ENCODE results near the gene CAPNS2. TPM values are rescaled to one million over a fixed set of nuclear protein-coding genes. Genes with fewer than 3 reads are reported as not detected.

The CAPNS2 gene
- total RNA-seq, 1 experiment from 2014 or later = not detected

- Histone ChIP-seq H3K27me3 (ENCODE audit: insufficient read depth, low read length) (no peaks in the 10 kb centered on the region), H3K4ac (ENCODE audit: low read depth, low read length) (no peak overlapping the region), H2BK12ac (ENCODE audit: insufficient read length, low read depth, low read length) (no peak overlapping the region), H3K4me2 (ENCODE audit: insufficient read depth, insufficient read length, low read length) (no peak overlapping the region), H3K14ac (ENCODE audit: insufficient read depth, low read length) (no peak overlapping the region), H2AK5ac (ENCODE audit: insufficient read length, low read length) (no peak overlapping the region), H3K4me1 (ENCODE audit: insufficient read depth, low read length) (no peaks in the 10 kb centered on the region), H3K79me2 (ENCODE audit: insufficient read depth, low read length) (no peaks in the 10 kb centered on the region), H3K27ac (ENCODE audit: insufficient read length, low read depth, low read length) (no peak overlapping the region), H3K18ac (ENCODE audit: insufficient read length, low read depth, low read length) (no peak overlapping the region), H3K9ac (ENCODE audit: extremely low read depth, insufficient read length, low read length) (no peak overlapping the region), H4K5ac (ENCODE audit: insufficient read length, low read depth, low read length) (no peak overlapping the region), H3K79me1 (ENCODE audit: insufficient read depth, low read depth, low read length, poor library complexity, severe bottlenecking) (no peaks in the 10 kb centered on the region), H3K23me2 (ENCODE audit: insufficient read length, low read depth, low read length, poor library complexity, severe bottlenecking) (no peaks in the 10 kb centered on the region), H2AFZ (ENCODE audit: low read length) (no peak overlapping the region), H3K9me3 (ENCODE audit: control insufficient read depth, low read depth, low read length) (no peaks in the 10 kb centered on the region), H2BK120ac (ENCODE audit: low read depth, low read length, poor library complexity, severe bottlenecking) (no peak overlapping the region), H4K20me1 (ENCODE audit: control insufficient read depth, insufficient read depth, insufficient read length) (no peaks in the 10 kb centered on the region), H2BK20ac (ENCODE audit: low read depth, low read length, poor library complexity, severe bottlenecking) (no peak overlapping the region), H2BK5ac (ENCODE audit: insufficient read length, low read length) (no peak overlapping the region), H4K91ac (ENCODE audit: insufficient read length, low read depth, low read length) (no peak overlapping the region), H3K56ac (ENCODE audit: insufficient read length, low read depth, low read length) (no peak overlapping the region), H3K23ac (ENCODE audit: insufficient read length, low read depth, low read length) (no peak overlapping the region), H3T11ph (ENCODE audit: low read length) (no peak overlapping the region), H2BK15ac (ENCODE audit: low read depth, low read length) (no peak overlapping the region), H4K8ac (replicated peaks; ENCODE audit: insufficient read length, low read depth, low read length) (no peak overlapping the region)
- Mint-ChIP-seq H3K4me1 (no peaks in the 10 kb centered on the region), H3K27ac (no peak overlapping the region), H3K36me3 (ENCODE audit: insufficient read depth in 1 of 3, low read depth in 3 of 3) (no peaks in the 10 kb centered on the region), H3K9me3 (no peaks in the 10 kb centered on the region), H3K4me3 (no peak overlapping the region), H3K27me3 (ENCODE audit: low read depth) (no peaks in the 10 kb centered on the region)
- DNase-seq = no peak
- WGBS (ENCODE audit: extremely low coverage, insufficient read length, low lambda C conversion rate) = no CpG with 5 or more reads among the region's 1 CpG
- TF ChIP-seq CTCF (conservative IDR thresholded peaks at IDR 0.05) = no peak
These were observed 1.4 kb upstream of the CAPNS2 start for GRCh38 chr16:55565086-55565485.

Measured in H9 (cell line).